Tibial nerve (tissue), 4 donors: ENCODE data around the gene RCAN1. TPM values are rescaled to one million over a fixed set of nuclear protein-coding genes. Genes with fewer than 3 reads are reported as not detected.

Experiments
- DNase-seq, 2 donors: peaks; one replicate each; pipeline ENCODE4 v3.0.0-alpha.2; 2019; ENCODE audit warnings: low spot score in 2 of 2
- H3K27ac ChIP-seq, 4 donors: fragments of 200-600 bp; sonication (generic) in 3 of 4; one replicate each; pipeline ENCODE4 v1.5.1; 2017 to 2019; ENCODE audit warnings: mild to moderate bottlenecking in 1 of 4
- H3K27me3 ChIP-seq, 2 donors: fragments of 200-600 bp; sonication (generic) in 1 of 2; one replicate each; pipeline versions ENCODE4 v1.5.1 to v1.6.0; 2017 to 2019
- H3K36me3 ChIP-seq, 3 donors: fragments of 200-600 bp; sonication (generic); one replicate each; pipeline ENCODE4 v1.5.1; 2018 to 2019
- H3K4me1 ChIP-seq, 4 donors: fragments of 200-600 bp; sonication (generic) in 3 of 4; one replicate each; pipeline ENCODE4 v1.5.1; 2017 to 2019
- H3K4me3 ChIP-seq, 4 donors: fragments of 200-600 bp; sonication (generic) in 3 of 4; one replicate each; pipeline ENCODE4 v1.5.1; 2017 to 2019; ENCODE audit warnings: mild to moderate bottlenecking in 1 of 4, moderate library complexity in 1 of 4
- H3K9me3 ChIP-seq, 4 donors: fragments of 200-600 bp; sonication (generic) in 3 of 4; one replicate each; pipeline ENCODE4 v1.5.1; 2017 to 2019
- CTCF ChIP-seq, 5 experiments: fragments of 200-600 bp in 3 of 5; fragments of 450-650 bp in 2 of 5; sonication (generic) in 3 of 5; IDR thresholded peaks; one replicate each; pipeline ENCODE4 v1.5.1; 2016 to 2019; ENCODE audit warnings: antibody characterized with exemption in 5 of 5, mild to moderate bottlenecking in 3 of 5, moderate library complexity in 2 of 5
- EP300 ChIP-seq, 2 donors: sonication (generic); formaldehyde crosslinking; IDR thresholded peaks; one replicate each; pipeline ENCODE4 v1.6.1; 2017; ENCODE audit warnings: antibody characterized with exemption in 2 of 2, mild to moderate bottlenecking in 1 of 2
- POLR2A ChIP-seq, 2 donors: fragments of 450-650 bp; IDR thresholded peaks; one replicate each; pipeline ENCODE4 v1.6.1; 2017; ENCODE audit warnings: antibody characterized with exemption in 2 of 2, mild to moderate bottlenecking in 2 of 2, moderate library complexity in 2 of 2
- WGBS, 2 donors: methylation state at CpG; one replicate each; pipeline ENCODE4 v1.1.5; 2018; 5-methylcytosine and 5-hydroxymethylcytosine counted together
- total RNA-seq, 4 donors: library from RNA; depleted of rRNA; stranded (reverse); fragments of >200 nt; gene quantifications; one replicate each; pipeline ENCODE4 v1.1.0, GENCODE V29; 2016

The RCAN1 gene
- total RNA-seq, 4 donors from 2014 or later: 51.8 to 71.2 (median 66.7) TPM

- H3K9me3 ChIP-seq: no peaks in the 10 kb centered on the region
- no peak overlapping the region for H3K4me3 ChIP-seq
- H3K27ac ChIP-seq: peak overlapping the region in 1 of 4 donors; percentile 23
- 89 to 91% methylated on average over 10 of the region's 10 CpGs for WGBS, 2 donors
- peaks cover 0 to 30% (median 0%) of the 10 kb centered on the region in 3 donors for H3K36me3 ChIP-seq
- H3K27me3 ChIP-seq: no peaks in the 10 kb centered on the region
- H3K4me1 ChIP-seq: peaks cover 0 to 41% (median 5%) of the 10 kb centered on the region in 4 donors
- TF ChIP-seq POLR2A (IDR thresholded peaks at IDR 0.05): no peak
- no peak for DNase-seq
These were observed 100.3 kb downstream of the RCAN1 start for GRCh38 chr21:34514576-34515115.

DNA sequence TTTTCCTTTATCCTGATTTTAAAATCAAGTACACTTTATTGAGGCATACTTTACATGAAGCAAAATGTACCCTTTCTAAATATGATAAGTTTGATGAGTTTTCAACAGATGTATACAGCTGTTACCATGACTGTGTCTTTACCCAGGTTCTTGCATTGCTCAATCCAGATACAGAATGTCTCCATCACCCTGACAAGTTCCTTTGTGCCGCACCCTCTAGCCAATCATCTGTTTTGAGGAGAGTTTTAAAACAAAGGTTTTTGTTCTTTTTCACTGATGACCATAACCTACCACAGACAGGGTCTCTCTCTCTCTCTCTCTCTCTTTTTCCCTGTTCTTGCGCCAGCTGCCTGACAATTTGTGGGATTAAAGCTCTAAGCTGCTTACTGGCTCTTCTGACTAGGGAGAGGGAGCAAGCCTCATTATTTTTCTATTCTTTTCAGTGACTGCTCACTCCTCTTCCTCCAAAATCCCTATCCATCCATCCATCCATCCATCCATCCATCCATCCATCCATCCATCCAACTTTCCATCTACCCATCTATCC lies 101.7 kb downstream of the RCAN1 start:
- Histone ChIP-seq H3K4me1 (peaks cover 0 to 29% (median 5%) of the 10 kb centered on the region in 4 donors), H3K9me3 (no peaks in the 10 kb centered on the region), H3K36me3 (peaks cover 0 to 20% (median 0%) of the 10 kb centered on the region in 3 donors), H3K27me3 (no peaks in the 10 kb centered on the region), H3K4me3 (no peak overlapping the region), H3K27ac (no peak overlapping the region)
- no peak for DNase-seq
- WGBS, 2 donors: 89 to 100% methylated on average over 2 of the region's 2 CpGs
- TF ChIP-seq EP300 (IDR thresholded peaks at IDR 0.05) (no peak), POLR2A (IDR thresholded peaks at IDR 0.05) (no peak), CTCF (IDR thresholded peaks at IDR 0.05) (no peak)

DNA sequence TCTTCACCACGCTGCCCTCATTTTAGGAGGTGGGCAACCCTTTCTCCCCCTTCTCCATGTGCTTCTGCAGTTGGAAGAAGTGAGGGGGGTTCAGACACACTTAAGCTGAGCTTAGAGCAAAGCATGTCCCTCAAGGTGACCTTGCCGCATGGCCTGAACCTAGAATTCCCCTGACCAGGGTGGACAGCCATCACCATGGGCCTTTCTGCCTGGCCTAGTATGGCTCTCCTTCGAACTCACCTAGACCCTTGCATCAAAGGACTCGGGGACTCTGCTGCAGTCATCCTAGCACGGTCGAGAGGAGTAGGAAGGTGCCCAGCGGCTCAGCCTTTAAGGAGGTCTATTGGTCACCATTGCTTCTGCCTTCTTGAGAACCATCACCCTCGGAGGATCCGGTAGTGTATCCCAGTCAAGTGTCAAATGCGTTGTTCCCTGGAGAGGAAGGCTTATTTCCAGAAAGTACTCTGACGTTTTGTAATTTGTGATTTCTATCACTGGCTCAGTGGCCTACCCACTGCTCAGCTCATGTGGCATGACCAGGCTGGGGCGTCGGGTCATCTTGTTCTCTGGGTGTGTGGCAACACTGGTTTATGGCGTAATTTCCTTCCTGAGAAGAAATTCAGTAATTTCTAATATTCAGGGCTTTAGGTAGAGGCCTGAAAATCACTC lies 103.0 kb downstream of the RCAN1 start, which contains the start of gene KCNE1:
TSS of gene KCNE1 (minus strand) at position 424 of the 669 bp plus-strand sequence. CDS start 62,576 bp downstream, outside the sequence.
- no peaks in the 10 kb centered on the region for H3K9me3 ChIP-seq
- 84 to 91% methylated on average over 13 to 14 of the region's 14 CpGs for WGBS, 2 donors
- peaks cover 0 to 7% (median 0%) of the 10 kb centered on the region in 3 donors for H3K36me3 ChIP-seq
- DNase-seq: peak in 1 of 2 donors; percentile 77
- peak within 1 kb of the TSS in 1 of 4 donors; percentile 34 for H3K4me3 ChIP-seq
- no peaks in the 10 kb centered on the region for H3K27me3 ChIP-seq
- TF ChIP-seq POLR2A (IDR thresholded peaks at IDR 0.05) (peak; percentile 13 to 22), CTCF (IDR thresholded peaks at IDR 0.05) (no peak), EP300 (IDR thresholded peaks at IDR 0.05) (peak; percentile 82 to 85)
- peaks cover 0 to 22% (median 5%) of the 10 kb centered on the region in 4 donors for H3K4me1 ChIP-seq
- H3K27ac ChIP-seq: peak within 1 kb of the TSS in 2 of 4 donors; percentile 78

- no peak for DNase-seq
- no peaks in the 10 kb centered on the region for H3K27me3 ChIP-seq
These were observed 103.7 kb downstream of the RCAN1 start for GRCh38 chr21:34511181-34511580.

More at GRCh38 chr21:34511181-34511580, 103.7 kb downstream of the RCAN1 start:
- Histone ChIP-seq H3K9me3 (no peaks in the 10 kb centered on the region), H3K27ac (peak overlapping the region in 2 of 4 donors; percentile 26 to 78), H3K4me3 (peak overlapping the region in 1 of 4 donors; percentile 34), H3K36me3 (peaks cover 0 to 4% (median 0%) of the 10 kb centered on the region in 3 donors), H3K4me1 (peaks cover 0 to 19% (median 5%) of the 10 kb centered on the region in 4 donors)
- 93 to 94% methylated on average over 5 of the region's 5 CpGs for WGBS, 2 donors
- TF ChIP-seq CTCF (IDR thresholded peaks at IDR 0.05) (no peak), EP300 (IDR thresholded peaks at IDR 0.05) (no peak), POLR2A (IDR thresholded peaks at IDR 0.05) (no peak)
